HG03066 (cell line): ENCODE data around the gene MYO7B.

Experiments
- ATAC-seq: cut with Tn5 transposase; IDR thresholded peaks from one replicate; pipeline ENCODE4 v1.9.1; 2021; ENCODE audit warnings: low read depth; ENCODE audit not compliant: unreplicated experiment

The MYO7B gene

GRCh38 chr2:127535422-127535901 lies at the start of gene MYO7B:
MYO7B (plus strand) TSS chr2:127535683; CDS start chr2:127559723, 24,040 bp downstream.
- ATAC-seq = no peak

GRCh38 chr2:127485694-127486071 lies 49.8 kb upstream of the MYO7B start:
- no peak for ATAC-seq

DNA sequence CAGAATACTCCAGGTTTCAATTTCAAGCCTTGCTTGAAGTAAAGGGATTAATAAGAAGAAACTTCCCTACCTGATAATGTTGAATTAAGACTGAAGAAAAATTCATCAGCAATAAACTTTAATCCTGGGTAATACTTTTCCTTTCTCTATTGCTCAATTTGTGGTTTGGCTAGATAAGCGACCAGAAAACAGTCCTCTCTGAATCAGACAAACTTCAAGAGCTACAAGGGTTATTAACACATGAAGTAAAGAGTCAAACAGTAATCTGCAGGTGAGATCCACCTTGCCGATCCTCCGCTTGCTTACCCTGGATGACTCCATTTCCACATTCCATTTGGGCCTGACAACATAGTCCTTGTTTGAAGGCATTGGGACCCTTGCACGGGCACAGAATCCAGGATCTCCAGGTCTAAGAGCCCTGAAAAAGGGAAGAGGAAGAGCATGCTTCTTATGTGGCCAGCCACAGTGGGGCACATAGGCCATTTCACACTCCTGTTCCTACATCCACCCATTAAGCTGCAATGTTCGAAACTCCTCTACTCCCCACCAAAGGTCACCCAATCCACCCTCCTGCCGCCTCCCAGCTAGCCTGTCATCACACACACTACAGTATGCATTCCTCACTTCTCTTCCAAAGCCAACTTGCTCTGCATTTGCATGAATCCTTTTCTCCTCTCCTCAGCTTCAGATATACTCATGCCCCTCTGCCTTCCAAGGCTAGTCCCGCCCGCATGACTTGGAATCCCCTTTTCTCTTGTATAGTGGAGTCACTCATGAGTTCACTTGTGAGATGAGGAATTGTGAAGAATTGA lies 49.0 kb upstream of the MYO7B start:
- ATAC-seq = no peak

- ATAC-seq = no peak
Measured at GRCh38 chr2:127490283-127490682, 45.2 kb upstream of the MYO7B start.

DNA sequence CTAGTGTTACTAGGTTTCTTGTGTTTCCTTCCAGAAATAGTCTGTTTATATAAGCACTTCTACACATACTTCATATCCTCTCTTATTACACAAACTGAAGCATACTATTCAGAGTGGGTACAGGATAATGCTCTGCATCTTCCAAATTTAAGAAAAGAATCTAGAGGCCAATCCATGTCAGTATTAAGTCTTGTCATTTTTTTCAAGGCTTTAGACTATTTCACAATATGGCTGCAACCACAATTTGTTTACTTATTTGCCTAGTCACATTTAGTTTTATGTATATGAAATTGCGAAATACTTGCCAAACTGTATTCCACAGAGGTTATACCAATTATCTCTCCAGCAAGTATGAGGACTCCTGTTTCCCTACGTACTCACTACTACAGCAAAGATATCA lies 37.1 kb upstream of the MYO7B start:
- ATAC-seq = no peak

GRCh38 chr2:127503491-127503890 lies 32.0 kb upstream of the MYO7B start:
- ATAC-seq = no peak

GRCh38 chr2:127504552-127505430 lies 30.7 kb upstream of the MYO7B start:
- ATAC-seq = no peak

- no peak for ATAC-seq
Measured at GRCh38 chr2:127506510-127506909, 29.0 kb upstream of the MYO7B start.

DNA sequence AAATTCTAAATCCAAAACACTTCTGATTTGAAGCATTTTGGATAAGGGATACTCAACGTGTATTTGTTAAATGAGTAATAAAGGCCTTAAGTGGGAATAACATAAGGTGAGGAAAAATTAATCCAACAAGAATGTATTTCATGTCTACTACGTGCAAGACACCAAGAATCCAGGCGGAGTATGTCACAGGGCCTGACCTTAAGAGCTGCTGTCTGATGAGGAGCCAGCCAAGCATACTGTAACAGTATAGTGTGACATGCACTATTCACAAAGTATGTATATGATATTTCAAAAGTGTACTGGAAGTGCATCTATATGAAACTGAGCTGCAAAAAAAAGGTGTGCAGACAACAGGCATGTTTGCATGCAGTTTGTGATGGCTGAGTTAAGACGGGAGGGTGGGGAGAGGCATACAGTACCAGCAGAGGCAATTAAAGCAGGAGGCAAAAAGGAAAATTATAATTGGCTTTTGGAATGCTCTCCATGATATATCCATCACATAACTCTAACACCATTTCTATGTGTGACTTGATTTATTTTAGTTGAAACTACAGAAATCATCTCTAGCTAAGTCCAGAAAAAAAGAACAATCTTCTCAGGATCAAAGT lies 27.4 kb upstream of the MYO7B start:
- no peak for ATAC-seq

GRCh38 chr2:127508631-127509034 lies 26.9 kb upstream of the MYO7B start:
- no peak for ATAC-seq

GRCh38 chr2:127510073-127510472 lies 25.4 kb upstream of the MYO7B start:
- ATAC-seq = no peak

DNA sequence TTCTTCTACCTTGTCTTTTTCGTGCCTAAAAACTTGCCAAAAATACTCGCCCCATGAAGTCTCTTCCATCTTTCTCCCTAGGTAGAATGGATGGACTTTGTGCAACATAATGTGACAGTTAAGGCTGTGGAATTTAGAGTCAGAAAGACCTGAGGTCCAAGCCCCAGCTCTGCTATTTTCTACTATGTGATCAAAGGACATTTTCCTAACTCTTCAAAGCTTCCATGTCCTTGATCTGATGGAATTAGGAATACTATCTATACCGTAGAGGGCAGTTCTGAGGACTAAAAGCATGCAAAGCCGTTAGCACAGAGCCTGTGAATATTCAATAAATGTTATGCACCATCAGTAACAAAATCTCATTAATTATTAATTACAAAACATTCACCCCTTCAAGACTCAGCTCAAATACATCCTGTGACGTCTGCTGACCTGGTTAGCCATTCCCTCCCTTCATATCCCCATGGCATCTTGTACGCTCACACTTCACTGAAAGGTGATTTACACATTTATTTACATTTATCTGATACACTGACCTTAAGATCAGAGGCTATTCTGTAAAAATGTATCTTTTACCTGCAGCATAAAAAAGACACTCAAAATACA lies 24.3 kb upstream of the MYO7B start:
- ATAC-seq = no peak

DNA sequence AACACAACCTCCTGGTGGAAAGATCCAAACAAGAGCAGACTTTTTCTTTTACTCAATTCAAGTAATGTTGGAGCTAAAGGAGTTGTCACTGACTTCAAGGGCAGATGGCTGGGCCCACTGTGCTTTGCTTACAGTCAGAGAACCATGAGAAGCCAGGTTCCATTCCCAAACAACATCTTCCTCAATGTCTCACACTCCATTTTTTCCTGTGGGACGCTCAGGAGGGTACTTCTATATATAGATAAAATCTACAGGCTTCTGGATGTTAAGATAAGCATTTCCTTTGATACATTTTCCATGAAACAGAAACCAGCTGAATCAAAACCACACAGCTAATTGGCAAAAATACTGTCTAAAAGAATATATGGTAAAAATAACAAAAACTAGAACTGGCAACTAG lies 23.6 kb upstream of the MYO7B start:
- no peak for ATAC-seq

DNA sequence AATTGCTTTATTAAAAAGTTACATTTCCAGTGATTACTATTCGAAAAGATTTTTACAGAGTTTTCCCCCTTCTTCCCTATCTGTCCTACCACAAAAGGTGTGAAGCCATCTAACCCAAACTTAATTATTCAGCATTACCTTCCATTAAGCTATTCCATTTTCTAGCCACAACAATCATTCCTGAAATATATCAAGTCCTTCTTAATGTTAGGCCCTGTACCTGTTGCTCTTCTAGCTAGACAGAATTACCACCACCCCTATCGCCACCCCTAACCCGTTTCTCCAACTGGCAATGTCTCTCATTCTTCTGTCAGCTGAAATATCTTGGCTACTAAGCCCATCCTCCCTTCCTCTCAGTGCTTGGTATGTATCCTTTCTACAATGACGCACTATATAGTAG lies 23.1 kb upstream of the MYO7B start:
- ATAC-seq = no peak

GRCh38 chr2:127514076-127514475 lies 21.4 kb upstream of the MYO7B start:
- no peak for ATAC-seq

DNA sequence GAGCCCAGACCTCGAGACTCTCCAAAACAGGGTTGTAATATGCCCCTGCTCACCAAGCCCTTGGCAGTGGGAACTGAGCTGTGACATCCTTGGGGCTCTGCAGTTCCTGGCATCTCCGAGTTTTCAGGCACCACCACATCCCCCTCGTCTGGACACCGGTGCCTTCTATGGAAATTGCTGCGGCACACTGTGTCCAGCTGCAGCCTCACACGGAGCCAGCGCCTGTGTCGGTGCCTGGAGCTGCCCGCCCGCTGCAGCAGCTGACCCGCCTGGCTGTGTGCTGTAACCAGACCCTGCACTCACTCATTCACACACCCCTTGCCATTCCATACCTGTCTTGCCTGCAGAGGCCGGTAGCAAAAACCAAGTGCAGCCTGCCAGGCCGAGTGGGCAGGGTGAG lies 21.0 kb upstream of the MYO7B start:
- ATAC-seq = no peak

GRCh38 chr2:127515383-127515915 lies 20.0 kb upstream of the MYO7B start:
- ATAC-seq = no peak

DNA sequence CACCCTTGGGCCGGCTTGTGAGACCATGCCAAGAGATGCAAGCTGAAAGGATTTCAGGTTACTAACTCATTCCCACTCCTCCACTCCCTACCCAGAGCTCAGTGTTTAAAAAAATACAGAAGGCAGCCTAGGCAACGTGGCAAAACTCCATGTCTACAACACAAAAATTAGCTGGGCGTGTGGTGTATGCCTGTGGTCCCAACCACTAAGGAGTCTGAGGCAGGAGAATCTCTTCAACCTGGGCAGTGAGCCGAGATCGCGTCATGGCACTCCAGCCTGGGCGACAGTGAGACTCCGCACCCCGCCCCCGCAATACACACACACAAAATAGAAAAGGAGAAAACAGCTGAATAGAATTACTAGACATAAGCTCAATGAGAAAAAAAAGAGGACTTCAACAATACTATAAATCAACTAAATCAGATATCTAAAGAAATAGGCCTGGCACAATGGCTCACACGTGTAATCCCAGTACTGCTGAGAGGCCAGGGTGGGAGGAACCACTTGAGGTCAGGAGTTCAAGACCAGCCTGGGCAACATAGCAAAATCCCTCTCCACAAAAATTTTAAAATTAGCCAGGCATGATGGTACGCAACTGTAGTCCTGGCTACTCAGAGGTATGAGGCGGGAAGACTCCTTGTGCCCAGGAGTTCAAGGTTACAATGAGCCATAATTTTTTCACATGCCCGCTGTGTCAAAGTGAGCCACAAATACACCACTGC lies 19.3 kb upstream of the MYO7B start:
- ATAC-seq = no peak

GRCh38 chr2:127517465-127517864 lies 18.0 kb upstream of the MYO7B start:
- ATAC-seq = no peak

DNA sequence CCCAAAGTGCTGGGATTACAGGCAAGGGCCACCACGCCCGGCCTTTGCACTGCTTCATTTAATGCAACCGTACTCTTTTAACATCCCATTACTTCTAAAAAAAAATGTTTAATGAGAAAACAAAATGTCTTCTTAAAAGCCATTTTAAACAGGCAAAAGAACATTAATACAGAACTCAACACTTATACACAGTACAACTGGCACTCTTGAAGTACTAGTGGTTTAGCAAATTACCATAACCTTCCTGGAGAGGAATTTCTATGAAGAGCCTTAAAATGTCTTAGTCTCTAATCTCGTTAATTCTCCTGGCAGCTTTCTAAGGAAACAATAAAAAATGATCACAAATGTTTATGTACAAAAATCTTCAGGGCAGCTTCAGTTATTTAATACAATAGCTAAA lies 15.1 kb upstream of the MYO7B start:
- ATAC-seq = no peak
